Fibroblast of skin of back (primary cell): Measurements from ENCODE around the gene DBET.
"Not testable (repeated sequence)": the region's sequence is repeated elsewhere in the genome, so short reads cannot be mapped to it uniquely, and the experiment has no call there.

Experiments
- DNase-seq: peaks from one replicate; pipeline ENCODE4 v3.0.0-alpha.2; 2013

The DBET gene

DNA sequence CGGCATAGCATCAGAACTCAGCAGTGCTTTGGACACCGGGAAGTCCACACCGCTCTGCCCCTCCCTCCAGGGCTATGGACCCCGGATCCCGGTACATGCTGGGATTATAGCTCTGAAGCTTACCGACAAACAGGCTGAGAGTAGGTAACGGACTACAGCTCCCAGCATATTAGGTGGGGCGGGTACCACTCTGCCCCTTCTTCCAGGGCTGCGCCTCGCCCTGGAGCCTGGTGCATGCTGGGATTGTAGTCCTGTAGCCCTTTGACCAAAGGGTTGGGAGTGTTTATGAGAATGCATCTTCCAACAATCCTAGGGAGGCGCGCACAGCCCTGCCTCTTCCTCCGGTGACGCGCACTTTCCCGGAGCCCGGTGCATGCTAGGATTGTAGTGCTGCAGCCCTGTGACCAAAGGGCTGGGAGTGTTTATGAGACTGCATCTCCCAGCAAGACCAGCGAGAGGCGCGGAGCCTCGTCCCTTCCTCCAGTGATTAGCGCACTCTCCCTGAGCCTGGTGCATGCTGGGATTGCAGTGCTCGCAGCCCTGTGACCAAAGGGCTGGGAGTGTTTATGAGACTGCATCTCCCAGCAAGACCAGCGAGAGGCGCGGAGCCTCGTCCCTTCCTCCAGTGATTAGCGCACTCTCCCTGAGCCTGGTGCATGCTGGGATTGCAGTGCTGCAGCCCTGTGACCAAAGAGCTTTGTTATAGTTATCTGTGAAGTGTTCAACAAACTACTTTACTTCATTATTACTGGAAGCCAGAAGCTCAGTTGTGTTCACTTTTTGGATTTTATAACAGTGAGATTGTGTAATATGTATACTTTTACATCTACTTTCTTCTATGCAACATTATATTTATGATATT, 14.7 kb upstream of the DBET start:
- DNase-seq, result not testable (repeated sequence)

DNA sequence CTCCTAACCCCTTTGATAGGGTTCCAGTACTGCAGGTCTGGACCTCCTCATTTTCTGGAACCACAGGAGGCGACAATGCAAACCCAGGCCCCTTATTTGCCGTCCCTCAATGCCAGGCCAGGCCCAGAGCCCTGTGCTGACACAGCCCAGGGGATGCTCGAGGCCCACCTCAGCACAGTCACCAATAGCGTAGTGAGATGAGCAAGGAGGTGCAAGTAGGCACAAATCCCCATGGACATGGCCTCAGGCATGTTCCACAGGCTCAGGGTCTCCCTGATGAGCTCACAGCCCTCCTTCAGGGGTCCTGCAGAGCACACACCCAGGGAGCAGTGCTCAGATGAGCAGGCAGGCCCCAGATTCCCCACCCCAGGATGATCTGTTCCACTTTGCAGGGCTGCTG, 5.3 kb upstream of the DBET start:
- DNase-seq, result not testable (repeated sequence)

DNA sequence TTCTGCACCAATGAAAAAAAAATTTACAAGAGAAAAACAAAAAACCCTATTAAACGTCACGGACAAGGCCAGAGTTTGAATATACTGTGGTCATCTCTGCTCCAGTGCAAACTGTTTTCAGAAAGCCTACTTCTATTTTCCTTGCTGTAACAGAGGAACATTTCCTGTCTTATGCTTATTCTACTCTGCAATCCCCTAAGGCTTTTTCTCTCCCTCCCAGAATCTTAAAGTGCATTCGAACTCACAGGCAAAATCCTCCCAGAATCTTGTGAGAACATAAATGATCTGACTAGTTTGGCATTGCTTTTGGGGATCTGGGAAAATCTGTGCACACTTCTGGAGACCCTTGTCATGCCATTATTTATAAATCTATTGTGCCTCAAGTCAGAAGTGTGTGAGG, 503 bp downstream of the DBET start:
- DNase-seq, result not testable (repeated sequence)

- not testable (repeated sequence) for DNase-seq
Observed at GRCh38 chr4:190068351-190068750, 4.0 kb downstream of the DBET start.

DNA sequence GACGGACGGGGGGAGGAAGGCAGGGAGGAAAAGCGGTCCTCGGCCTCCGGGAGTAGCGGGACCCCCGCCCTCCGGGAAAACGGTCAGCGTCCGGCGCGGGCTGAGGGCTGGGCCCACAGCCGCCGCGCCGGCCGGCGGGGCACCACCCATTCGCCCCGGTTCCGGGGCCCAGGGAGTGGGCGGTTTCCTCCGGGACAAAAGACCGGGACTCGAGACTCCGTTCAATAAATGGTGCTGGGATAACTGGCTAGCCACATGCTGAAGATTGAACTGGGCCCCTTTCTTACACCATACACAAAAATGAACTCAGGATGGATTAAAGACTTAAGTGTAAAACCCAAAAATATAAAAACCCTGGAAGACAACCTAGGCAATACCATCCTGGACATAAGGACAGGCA, 28.8 kb downstream of the DBET start:
- DNase-seq, result not testable (repeated sequence)

- DNase-seq, result not testable (repeated sequence)
Observed at GRCh38 chr4:190094031-190094430, 29.7 kb downstream of the DBET start.

- DNase-seq, result not testable (repeated sequence)
Observed at GRCh38 chr4:190095335-190095734, 31.0 kb downstream of the DBET start.

GRCh38 chr4:190099605-190100004, 35.3 kb downstream of the DBET start:
- DNase-seq, result not testable (repeated sequence)

GRCh38 chr4:190101525-190101924, 37.2 kb downstream of the DBET start:
- DNase-seq, result not testable (repeated sequence)

DNA sequence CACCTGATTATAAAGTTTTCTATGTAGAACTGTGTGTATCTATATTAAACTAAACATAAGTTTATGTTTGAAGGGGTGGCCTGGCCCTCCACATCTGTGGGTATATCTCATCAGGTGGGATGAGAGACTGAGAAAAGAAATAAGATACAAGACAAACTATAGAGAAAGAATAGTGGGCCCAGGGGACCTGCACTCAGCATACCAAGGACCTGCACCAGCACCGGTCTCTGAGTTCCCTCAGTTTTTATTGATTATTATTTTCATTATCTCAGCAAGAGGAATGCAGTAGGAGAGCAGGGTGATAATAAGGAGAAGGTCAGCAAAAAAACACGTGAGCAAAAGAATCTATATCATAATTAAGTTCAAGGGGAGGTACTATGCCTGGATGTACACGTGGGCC, 41.9 kb downstream of the DBET start:
- DNase-seq, result not testable (repeated sequence)

- DNase-seq, result not testable (repeated sequence)
Observed at GRCh38 chr4:190106611-190107480, 42.5 kb downstream of the DBET start.

DNA sequence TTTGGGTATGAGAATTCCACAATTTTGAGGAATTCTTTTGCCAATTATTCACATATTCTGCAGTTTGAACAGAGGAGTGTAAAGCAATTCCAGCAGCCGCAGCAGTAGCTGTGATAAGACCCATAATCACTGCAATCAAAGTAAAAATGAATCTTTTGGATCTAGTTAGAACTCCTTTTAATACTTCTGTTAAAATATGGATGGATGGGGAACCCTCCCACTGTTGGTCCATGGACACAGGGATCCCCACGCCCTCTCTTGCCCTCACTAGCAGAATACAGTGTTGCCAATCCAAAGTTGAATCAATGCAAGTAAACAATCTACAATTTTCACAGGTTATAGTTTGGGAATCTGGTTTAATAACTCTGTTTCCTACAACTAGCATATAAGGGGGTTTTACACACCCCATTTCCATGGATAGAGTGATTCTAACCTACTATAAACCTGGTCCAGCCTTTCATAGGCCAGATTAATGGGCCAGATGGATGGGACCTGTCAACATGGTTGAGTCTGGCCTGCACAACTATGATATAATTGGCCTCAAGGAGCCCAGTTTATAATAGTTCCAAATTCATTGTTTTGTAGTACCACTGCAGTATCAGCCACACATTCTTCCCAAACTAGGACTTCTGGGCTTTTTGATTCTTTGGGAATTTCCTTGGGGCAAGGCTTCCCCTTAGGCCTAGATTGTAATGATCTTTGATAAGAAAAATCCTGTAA, 43.6 kb downstream of the DBET start:
- not testable (repeated sequence) for DNase-seq

DNA sequence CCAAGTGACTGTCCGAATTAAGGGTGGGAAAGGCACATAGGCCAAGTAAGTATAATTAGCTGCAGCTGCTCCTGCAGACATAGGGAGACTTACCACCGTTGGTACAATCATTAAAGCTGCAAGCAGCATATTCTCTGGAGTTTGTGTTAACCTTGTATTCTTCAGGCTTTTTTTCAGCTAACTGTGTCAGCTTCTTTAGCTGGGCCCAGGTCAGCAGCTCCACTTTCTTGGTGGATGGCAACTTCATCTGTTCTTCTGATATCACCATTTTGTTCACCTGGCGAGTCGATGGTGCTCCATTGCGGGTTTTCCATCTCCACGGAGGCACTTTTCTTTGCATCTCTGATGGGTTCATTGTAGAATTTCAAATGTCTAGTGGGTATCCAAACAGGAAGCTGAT, 44.5 kb downstream of the DBET start:
- DNase-seq, result not testable (repeated sequence)

GRCh38 chr4:190109390-190110011, 45.2 kb downstream of the DBET start:
- not testable (repeated sequence) for DNase-seq

DNA sequence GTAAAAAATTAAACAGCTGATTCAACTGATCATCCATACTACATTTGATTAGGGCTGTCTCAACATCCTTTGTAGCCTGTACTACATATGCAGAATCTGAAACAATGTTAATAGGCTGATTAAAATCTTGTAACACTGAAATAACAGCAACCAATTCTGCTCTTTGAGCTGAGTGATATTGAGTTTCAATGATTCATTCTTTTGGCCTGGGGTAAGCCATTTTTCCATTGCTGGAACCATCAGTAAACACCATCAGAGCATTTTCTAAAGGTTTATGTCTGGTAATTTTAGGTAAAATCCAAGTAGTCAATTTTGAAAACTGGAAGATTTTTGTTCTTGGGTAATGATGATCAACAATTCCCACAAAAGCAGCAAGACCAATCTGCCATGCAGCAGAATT, 45.7 kb downstream of the DBET start:
- not testable (repeated sequence) for DNase-seq

DNA sequence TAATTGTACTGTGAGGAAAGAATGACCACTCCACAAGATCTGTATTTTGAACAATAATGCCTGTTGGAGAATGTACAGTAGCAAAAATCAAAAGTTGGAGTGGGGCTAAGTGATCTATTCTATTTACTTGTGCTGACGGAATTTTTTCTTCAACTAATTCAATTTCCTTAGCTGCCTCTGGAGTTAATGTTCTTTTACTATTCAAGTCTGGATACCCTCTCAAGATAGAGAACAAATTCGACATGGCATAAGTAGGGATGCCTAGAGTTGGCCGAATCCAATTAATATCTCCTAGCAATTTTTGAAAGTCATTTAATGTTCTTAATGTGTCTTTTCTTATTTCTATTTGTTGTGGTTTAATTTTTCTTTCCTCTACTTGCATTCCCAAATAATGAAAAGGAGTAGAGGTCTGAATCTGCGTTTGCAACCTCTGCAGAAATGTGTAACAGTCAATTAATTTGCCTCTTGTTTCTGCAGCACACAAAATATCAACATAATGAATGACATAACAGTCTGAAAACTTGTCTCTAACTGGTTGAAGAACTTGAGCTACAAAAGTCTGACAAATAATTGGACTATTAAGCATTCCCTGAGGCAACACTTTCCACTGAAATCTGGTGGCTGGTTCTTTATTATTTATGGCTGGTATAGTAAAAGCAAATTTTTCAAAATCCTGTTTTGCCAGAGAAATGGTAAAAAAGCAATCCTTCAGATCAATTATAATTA, 46.4 kb downstream of the DBET start:
- DNase-seq, result not testable (repeated sequence)

- not testable (repeated sequence) for DNase-seq
Observed at GRCh38 chr4:190112879-190113278, 48.6 kb downstream of the DBET start.

DNA sequence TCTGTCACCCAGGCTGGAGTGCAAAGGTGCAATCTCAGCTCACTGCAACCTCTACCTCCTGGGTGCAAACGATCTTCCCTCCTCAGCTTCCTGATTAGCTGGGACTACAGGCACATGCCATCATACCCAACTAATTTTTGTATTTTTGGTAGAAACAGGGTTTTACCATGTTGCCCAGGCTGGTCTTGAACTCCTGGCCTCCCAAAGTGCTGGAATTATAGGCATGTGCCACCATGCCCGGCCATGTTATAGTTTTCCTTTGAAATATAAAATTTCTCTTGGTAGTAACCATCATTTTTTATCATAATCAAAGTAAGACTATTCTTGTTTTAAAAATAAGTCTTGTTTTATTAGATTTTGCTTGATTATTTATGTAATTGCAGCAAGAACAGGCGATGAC, 50.7 kb downstream of the DBET start:
- DNase-seq, result not testable (repeated sequence)
